Lung (tissue), 12 donors: ENCODE measurements around the gene RFX3. TPM values are rescaled to one million over a fixed set of nuclear protein-coding genes. Genes with fewer than 3 reads are reported as not detected.
A peak's percentile ranks its signal among the peaks of the same experiment; 100 is the strongest.

ENCODE experiments used
- ATAC-seq: fragments of 200-7000 bp; cut with Tn5 transposase; one replicate; pipeline ENCODE4 v1.9.1; 2020; ENCODE audit warnings: moderate number of reproducible peaks; ENCODE audit not compliant: insufficient read depth, low FRiP score
- DNase-seq, 3 donors: peaks; one replicate each; pipeline ENCODE4 v3.0.0-alpha.2; 2013 to 2017
- H3K27ac ChIP-seq, 2 donors: one replicate each; pipeline ENCODE4 v1.5.1; 2013; ENCODE audit warnings: mild to moderate bottlenecking in 2 of 2, moderate library complexity in 2 of 2, control low read depth in 1 of 2, inconsistent platforms in 1 of 2, low read depth in 1 of 2, low read length in 1 of 2
- H3K27me3 ChIP-seq, 3 donors: one replicate each; pipeline ENCODE4 v1.5.1; 2013; ENCODE audit warnings: low read length in 2 of 3; ENCODE audit not compliant: control insufficient read depth in 3 of 3, insufficient read depth in 3 of 3
- H3K36me3 ChIP-seq, 4 donors: one replicate each; pipeline ENCODE4 v1.5.1; 2013; ENCODE audit warnings: low read length in 4 of 4, mild to moderate bottlenecking in 1 of 4, moderate library complexity in 1 of 4; ENCODE audit not compliant: control insufficient read depth in 4 of 4, insufficient read depth in 4 of 4
- H3K4me1 ChIP-seq, 5 donors: one replicate each; pipeline ENCODE4 v1.5.1; 2013; ENCODE audit warnings: low read length in 5 of 5, mild to moderate bottlenecking in 2 of 5, moderate library complexity in 1 of 5; ENCODE audit not compliant: control insufficient read depth in 5 of 5, insufficient read depth in 5 of 5
- H3K4me3 ChIP-seq: one replicate; pipeline ENCODE4 v1.5.1; 2013; ENCODE audit warnings: mild to moderate bottlenecking, control low read depth, moderate library complexity
- H3K9ac ChIP-seq, 2 donors: one replicate each; pipeline ENCODE4 v1.5.1; 2013; ENCODE audit warnings: low read length in 2 of 2, control low read depth in 1 of 2; ENCODE audit not compliant: insufficient read depth in 1 of 2
- H3K9me3 ChIP-seq, 4 donors: one replicate each; pipeline ENCODE4 v1.5.1; 2013; ENCODE audit warnings: low read length in 3 of 4, mild to moderate bottlenecking in 1 of 4, moderate library complexity in 1 of 4; ENCODE audit not compliant: control insufficient read depth in 4 of 4, insufficient read depth in 3 of 4
- CTCF ChIP-seq: IDR thresholded peaks from 2 replicates; pipeline ENCODE4 v1.5.1; 2012; ENCODE audit warnings: mild to moderate bottlenecking; ENCODE audit errors: control extremely low read depth, extremely low read depth
- WGBS, 2 donors: extraction: QIAGEN DNeasy Blood & Tissue Kit; methylation state at CpG; one replicate each; pipeline ENCODE4 v1.1.7; 2013; 5-methylcytosine and 5-hydroxymethylcytosine counted together
- polyA plus RNA-seq, 2 donors: library from polyadenylated mRNA; stranded (reverse); fragments of 200-250 nt; gene quantifications; one replicate each; pipeline ENCODE4 v1.2.1, GENCODE V29; 2013
- total RNA-seq, 2 donors: library from RNA; depleted of rRNA in 1 of 2; stranded (reverse); fragments of >200 nt in 1 of 2; gene quantifications; one replicate each; pipeline ENCODE4 v1.2.1, GENCODE V29; 2014 to 2021
- donor health status: control.
- donor health status: control.
- donor health status: Bipolar disorder and iron deficiency.
- donor health status: healthy.
- donor health status: DM: yes; HTN: yes; CAD: no.

The RFX3 gene
- total and polyA plus RNA-seq, 4 donors: 3.3 to 45.8 (median 14.0) TPM

DNA sequence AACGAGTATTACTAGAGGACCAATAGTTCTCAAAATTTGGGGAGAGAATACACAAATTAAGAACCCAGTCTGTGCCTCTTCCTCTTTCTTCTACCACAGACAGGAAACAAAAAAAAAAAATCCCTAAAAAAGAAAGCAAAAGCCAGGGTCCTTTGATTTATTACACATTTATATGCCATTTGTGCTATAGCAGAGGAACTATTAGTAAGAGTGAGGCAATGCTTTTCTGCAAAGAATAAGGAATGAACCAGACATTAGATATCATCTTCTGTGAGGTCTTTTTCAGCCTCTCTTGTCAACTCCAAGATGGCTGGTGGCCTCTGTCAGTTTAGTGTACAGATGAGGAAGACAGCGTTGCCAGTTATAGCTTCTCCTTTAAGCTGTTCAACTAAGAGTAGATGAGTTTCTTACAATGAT, 127.6 kb downstream of the RFX3 start:
- no peak overlapping the region for H3K27ac ChIP-seq
- DNase-seq (peak in 1 of 3 donors; percentile 10), ATAC-seq (no peak)
- no peak for TF ChIP-seq CTCF
- no peaks in the 10 kb centered on the region for H3K9me3 ChIP-seq
- peaks cover 0 to 11% (median 0%) of the 10 kb centered on the region in 5 donors for H3K4me1 ChIP-seq
- no peak overlapping the region for H3K9ac ChIP-seq
- no peak overlapping the region for H3K4me3 ChIP-seq
- H3K27me3 ChIP-seq: no peaks in the 10 kb centered on the region
- H3K36me3 ChIP-seq: peaks cover 0 to 8% (median 2%) of the 10 kb centered on the region in 4 donors
- 31 to 76% methylated on average over 2 of the region's 2 CpGs for WGBS, 2 donors

GRCh38 chr9:3397766-3398165, 128.0 kb downstream of the RFX3 start:
- no peak for DNase-seq
- TF ChIP-seq CTCF: no peak
- ATAC-seq: no peak
- Histone ChIP-seq H3K36me3 (peaks cover 0 to 8% (median 2%) of the 10 kb centered on the region in 4 donors), H3K4me1 (peaks cover 0 to 11% (median 0%) of the 10 kb centered on the region in 5 donors), H3K9me3 (no peaks in the 10 kb centered on the region), H3K27ac (no peak overlapping the region), H3K9ac (no peak overlapping the region), H3K4me3 (no peak overlapping the region), H3K27me3 (no peaks in the 10 kb centered on the region)
- 58 to 80% methylated on average over 2 of the region's 2 CpGs for WGBS, 2 donors

DNA sequence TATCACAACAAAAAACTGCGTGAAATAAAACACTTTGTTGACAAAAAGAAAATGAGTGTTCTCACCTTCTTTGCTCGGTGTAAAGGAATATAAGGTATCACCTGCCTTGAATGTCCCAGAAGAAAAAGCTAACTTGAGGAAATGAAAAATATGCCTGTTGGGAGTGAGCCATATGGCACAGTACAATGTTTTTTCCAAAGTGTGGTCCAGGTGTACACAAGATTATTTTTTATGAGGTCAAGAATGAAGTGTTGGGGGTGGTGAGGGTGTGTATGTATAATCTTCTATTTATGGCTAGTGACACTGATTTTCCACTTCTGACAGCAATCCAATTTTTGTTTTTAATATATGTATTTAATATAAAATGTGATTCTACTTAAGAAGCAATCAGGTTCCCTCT, 134.4 kb downstream of the RFX3 start:
- DNase-seq: no peak
- no peaks in the 10 kb centered on the region for H3K4me1 ChIP-seq
- peaks cover 0 to 18% (median 2%) of the 10 kb centered on the region in 4 donors for H3K36me3 ChIP-seq
- no peak overlapping the region for H3K9ac ChIP-seq
- H3K27ac ChIP-seq: no peak overlapping the region
- no peak overlapping the region for H3K4me3 ChIP-seq
- ATAC-seq: no peak
- H3K9me3 ChIP-seq: no peaks in the 10 kb centered on the region
- H3K27me3 ChIP-seq: no peaks in the 10 kb centered on the region
- WGBS, 2 donors: 97% methylated on average over 2 of the region's 2 CpGs
- TF ChIP-seq CTCF: no peak

GRCh38 chr9:3386753-3387152, 139.0 kb downstream of the RFX3 start:
- WGBS, 2 donors: 83 to 97% methylated on average over 1 of the region's 1 CpG
- no peaks in the 10 kb centered on the region for H3K4me1 ChIP-seq
- no peak for ATAC-seq

More at GRCh38 chr9:3386753-3387152, 139.0 kb downstream of the RFX3 start:
- DNase-seq: no peak
- H3K9ac ChIP-seq: no peak overlapping the region
- H3K27me3 ChIP-seq: no peaks in the 10 kb centered on the region
- H3K27ac ChIP-seq: no peak overlapping the region
- H3K36me3 ChIP-seq: peaks cover 0 to 10% (median 1%) of the 10 kb centered on the region in 4 donors
- H3K4me3 ChIP-seq: no peak overlapping the region
- no peak for TF ChIP-seq CTCF
- H3K9me3 ChIP-seq: no peaks in the 10 kb centered on the region
